ENCODE results near the gene PBXIP1. TPM values are rescaled to one million over a fixed set of nuclear protein-coding genes. Genes with fewer than 3 reads are reported as not detected.

The PBXIP1 gene, protein sequence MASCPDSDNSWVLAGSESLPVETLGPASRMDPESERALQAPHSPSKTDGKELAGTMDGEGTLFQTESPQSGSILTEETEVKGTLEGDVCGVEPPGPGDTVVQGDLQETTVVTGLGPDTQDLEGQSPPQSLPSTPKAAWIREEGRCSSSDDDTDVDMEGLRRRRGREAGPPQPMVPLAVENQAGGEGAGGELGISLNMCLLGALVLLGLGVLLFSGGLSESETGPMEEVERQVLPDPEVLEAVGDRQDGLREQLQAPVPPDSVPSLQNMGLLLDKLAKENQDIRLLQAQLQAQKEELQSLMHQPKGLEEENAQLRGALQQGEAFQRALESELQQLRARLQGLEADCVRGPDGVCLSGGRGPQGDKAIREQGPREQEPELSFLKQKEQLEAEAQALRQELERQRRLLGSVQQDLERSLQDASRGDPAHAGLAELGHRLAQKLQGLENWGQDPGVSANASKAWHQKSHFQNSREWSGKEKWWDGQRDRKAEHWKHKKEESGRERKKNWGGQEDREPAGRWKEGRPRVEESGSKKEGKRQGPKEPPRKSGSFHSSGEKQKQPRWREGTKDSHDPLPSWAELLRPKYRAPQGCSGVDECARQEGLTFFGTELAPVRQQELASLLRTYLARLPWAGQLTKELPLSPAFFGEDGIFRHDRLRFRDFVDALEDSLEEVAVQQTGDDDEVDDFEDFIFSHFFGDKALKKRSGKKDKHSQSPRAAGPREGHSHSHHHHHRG
- 33.3 and 42.5 TPM in 2 replicates for total RNA-seq (2014; rRNA removed; shearing (Covaris generic))

DNA sequence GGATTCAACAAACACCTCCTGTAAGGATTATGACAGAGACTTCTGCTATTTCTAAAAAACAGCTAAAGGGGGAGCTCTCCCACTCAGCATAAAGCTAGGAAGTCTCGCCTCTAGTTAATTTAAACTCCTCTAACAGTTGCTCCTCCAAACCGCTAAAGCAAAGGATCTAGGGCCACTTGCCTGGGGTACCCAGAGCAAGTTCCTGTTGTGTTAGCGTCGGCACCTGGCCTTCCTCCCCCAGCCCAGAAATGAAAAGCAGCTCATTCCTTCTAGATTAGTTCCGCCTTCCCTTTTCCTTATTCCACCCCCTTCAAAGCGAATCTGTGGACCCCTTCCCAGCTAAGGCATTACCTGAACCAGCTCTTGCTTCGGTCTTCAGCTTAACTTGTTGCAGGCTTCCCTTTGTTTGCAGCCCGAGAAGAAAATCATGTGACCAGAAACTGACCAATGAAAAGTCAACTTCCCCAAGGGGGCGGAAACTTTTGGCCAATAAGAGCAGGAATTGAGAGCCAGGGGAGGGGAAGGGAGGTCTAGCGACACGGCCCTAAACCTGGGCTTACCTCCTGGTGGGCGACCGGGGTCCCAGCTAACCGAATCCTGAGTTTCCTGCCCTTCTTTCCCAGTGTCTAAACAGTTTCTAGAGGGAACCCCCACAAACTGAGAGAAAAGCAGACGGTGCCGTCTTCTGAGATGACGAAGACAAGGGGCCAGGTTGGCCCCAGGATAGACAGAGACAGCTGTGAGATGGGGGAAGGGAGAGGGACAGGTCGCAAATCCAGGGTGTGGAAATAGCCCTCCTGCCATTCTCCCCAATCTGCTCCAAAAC, at the start of gene PBXIP1:
TSS of gene PBXIP1 (minus strand) at position 382 of the 826 bp plus-strand sequence. CDS start 2,378 bp downstream, outside the sequence.
- peak; percentile 93 for DNase-seq (ENCODE audit: low spot score)

DNA sequence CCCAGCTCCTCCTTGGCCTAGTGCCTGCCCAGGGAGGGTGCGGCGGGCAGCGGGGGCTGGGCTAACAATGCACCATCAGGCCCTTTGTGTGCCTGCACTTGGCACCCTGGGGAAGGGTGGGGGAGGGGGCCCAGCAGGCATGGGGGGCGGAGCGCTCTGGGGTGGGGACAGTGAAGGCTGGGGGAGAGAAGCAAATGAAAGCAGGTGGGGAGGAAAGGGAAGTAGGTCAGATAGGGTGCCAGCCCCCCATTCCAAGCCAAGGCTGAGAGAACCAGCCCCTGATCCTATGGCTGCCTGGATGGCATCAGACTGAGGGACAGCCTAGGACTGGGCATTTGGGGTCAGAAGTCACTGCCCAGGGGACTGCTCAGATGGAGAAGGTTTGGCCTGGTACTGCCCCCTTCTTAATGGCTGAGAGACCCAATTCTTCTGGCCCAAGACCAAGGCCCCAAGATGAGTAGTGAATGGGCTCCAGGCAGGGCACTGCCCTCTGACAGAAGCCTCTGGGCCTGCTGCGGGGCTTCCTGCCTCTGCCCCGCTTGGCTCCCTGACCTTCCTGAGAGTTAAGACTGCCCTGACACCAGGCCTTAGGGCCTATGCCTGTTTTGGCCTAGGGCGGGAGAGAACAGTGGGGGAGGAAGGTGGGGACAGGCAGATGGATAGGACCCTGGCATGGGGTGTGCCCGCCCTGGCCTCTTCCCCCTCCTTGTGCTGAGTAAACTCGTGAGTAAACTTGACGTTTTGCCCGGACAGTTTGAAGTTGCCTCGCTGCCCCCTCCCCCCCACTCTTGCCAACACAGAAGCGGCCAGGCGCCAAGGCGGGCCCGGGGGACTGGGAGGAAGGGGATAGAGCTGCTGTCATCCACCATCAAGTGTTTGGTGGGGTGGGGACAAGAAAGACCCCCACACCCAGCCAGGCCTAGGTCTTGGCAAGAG, 49.4 kb upstream of the PBXIP1 start:
- no peak for DNase-seq (ENCODE audit: low spot score)

DNA sequence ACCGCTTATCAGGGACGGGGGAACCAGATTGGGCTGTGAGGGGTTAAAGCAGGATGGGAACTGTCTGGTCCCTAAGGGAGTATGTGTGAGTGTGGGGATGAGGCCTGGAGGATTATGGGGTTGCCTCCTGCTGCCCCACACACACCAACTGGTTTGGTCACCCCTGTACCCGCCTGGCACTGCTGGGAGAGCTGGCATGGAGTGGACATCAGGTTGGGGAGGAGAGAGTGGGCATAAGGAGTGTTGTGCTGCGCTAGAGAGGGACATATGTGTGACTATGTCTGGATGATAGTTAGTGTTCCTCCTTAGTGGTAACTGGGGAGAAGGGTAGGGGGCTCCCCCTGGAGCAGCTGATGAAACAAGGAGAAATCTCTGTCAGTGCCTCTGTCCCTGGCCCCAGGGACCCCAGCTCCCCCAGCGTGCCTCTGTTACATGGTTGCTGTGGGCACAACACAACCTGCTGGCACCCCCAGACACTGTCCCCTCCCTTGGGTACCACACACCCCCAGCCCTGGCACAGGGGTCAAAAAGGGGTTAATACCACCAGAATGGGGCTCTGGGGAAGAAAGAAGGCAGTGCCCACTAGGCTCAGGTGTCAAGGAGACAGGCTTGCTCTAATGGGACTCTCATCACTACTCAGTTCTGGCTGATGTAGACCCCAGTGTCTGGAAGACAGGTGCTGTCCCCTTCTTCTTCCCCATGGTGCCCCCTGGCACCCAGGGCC, 48.6 kb upstream of the PBXIP1 start:
- DNase-seq (ENCODE audit: low spot score): peak; percentile 36

DNA sequence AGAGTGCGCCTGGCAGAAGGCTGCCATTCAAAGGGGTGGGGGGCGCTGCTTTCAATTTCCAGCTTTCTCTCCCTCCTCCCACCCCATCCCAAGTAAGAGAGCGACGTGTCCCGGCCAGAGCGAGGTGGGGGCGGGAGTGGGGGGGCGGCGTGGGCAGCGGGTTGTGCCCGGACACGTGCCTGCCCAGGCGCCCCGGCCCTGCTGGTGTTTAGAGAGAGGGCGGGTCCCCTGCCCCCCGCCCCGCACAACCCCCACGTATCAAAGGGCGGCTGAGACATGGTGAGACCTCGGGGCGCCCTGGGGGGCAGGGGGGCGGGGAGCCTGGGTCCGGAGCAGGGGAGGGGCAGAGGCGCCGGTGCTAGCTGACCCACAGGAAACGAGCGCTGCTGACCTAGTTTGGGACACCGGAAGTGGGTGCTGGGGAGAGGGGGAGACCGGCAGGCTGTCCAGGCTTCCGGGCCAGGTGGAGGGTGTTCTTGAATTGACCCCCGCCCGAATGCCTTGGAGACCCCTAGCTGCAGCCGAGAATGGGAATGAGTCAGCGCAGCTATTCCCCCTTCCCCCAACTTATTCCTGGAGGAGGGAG, 48.0 kb upstream of the PBXIP1 start:
- DNase-seq (ENCODE audit: low spot score): peak; percentile 42

DNA sequence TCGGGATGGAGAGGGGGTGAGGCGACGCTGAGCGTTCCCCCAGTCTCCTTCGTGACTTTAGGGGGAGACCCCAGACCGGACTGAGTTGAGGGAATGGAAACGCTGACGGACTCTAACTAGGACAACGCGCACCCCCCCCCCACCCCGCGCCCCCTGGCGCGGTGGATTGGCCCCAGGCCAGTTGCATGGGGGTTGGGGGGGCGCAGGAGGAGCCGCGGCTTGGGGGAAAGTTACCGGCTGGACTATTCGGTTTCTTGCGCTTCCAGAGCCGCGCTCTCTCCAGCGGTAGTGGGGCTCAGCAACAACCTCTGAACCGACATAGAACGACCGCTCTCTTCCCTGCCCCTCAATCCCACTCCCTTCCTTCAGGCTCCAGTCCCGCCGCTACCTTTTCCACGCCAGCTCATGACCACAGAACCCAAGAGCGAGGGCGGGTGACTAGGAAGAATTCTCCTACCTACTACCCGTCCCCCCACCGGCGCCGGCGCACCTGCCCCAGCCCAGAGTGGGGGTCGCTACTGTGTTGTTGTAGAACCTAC, 47.4 kb upstream of the PBXIP1 start:
- DNase-seq (ENCODE audit: low spot score): peak; percentile 48

DNA sequence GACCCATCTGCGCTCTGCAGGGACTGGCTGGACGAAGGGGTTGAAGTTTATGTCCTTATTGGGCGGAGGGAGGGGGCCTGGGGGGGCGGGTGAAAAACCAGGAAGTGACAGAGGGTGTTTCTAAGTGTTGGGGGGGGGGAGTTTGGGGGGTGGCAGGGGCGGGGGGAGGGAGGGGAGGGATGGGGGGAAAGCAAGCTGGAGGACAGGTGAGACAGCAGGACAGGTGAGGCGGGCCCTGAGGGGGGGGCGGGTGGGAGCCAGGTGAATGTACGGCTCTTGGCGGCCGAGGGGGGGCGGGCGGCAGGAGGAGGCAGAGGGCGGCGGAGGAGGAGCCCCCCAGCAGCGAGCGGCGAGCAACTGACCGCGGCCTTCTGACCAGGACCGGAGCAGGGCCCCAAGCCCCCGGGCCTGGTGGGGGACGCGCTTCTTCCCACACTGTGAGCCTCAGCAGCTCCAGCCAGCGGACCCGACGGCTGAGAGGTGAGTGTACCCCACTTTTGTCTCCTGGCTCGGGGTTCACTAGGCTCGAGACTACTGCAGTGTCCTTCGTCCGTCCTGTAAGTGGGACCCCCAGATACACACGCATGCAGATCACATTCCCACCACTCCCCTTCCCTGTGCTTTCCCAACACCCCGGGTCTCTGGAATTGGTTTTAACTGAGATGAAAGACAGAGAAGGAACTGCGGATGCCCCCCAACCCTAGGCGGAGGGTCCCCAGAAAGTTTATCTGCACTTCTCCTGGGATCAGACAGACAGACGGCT, 46.7 kb upstream of the PBXIP1 start, which contains the start of gene ZBTB7B:
TSS of gene ZBTB7B (plus strand) at position 339 of the 763 bp plus-strand sequence. CDS start 11,859 bp downstream, outside the sequence.
- DNase-seq (ENCODE audit: low spot score): peak; percentile 48

DNA sequence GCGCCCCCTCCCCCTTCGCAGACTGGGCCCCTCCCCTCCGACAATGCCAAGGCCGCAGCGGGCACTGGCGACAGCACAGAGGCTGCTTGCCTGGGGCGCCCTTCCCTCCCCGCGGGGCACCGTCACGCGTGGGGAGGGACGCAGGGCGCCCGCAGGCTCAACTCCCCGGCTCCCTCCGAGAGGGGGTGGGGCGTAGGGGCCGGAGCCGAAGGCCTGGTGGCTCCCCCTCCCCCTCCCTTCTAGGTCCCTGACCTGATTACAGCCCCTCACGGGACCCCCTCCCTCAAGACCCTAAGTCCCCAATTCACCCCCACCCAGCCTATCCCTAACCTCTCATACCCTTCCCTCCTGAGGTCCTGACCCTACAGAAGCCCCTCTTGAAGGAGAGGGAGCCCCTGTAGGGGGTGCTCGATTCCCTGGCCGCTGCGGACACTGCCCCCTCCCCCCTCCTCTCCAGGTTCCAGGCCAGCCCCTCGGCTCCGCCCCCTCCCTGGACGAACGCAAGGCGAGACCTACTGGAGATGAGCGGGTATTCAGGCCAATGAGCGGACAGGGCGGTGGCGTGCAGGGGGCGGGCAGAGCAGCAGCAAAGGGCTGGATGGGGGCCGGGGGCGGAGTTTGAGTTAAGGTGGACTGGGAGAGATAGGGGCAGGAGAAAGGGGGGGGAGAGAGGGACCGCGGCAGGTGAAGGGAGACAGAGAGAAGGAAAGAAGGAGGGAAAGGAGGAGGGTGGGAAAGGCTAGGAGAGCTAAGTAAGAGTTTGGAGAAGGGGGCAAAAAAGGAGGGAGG, 46.0 kb upstream of the PBXIP1 start:
- DNase-seq (ENCODE audit: low spot score): peak; percentile 98

DNA sequence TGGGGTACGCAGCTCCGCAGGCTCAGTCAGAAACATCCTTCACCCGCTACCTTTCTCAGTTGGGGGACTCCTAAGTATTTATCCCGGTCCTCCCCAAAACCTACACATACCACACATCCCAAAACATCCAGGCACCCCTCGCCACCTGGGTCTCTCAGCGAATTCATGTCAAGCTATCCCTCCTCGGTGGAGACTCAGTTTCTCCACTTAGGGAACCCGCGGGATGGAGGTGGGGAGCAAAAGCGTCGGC, 45.5 kb upstream of the PBXIP1 start:
- DNase-seq (ENCODE audit: low spot score): no peak

DNA sequence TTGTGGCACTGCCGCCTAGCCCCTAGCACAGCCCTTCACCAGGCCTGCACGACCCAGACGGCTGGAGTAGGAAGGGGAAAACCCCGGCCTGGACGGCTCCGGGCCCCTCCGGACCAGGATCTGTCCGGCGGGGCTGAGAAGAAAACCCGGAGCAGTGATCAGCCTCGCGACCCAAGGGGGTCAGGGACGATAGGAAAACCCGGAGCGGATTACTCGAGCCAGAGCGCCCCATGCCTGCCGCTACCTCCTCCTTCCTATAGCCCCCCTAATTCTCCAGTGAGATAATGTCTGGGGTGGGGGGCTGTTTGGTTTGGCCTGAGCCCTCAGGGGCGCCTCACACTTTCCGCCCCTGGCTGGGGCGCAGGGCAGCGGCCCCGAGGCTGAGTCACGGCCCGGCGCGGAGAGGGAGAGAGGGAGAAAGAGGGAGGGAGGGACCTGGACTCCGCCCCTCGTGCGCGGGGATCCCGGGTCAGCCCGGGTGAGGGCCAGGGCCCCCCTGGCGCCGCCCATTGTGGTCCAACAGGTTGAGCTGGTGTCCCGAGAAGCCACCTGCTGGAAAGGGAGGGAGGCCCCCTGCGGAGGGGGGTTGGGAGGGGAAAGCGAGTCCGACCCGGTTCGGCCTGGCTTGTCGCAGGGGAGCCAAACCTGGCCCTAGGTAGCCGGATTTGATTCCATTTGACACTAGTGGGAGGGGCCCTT, 45.0 kb upstream of the PBXIP1 start:
- peak; percentile 95 for DNase-seq (ENCODE audit: low spot score)

DNA sequence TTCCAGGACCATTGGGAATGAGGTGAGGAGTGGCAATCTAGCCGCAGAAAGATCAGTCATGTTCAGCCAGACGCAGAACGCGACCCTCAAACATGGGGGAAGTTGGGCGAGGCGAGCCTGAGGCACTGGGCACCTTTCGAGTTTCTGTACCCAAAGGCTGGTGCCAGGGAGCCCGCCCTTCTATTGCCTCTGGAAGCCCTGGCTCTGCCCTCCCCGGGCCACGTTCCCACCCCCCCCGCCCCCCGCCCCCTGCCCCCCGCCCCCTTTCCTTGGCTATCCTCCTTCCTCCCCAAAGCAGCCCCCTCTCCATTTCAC, 44.5 kb upstream of the PBXIP1 start:
- DNase-seq (ENCODE audit: low spot score): peak; percentile 48

DNA sequence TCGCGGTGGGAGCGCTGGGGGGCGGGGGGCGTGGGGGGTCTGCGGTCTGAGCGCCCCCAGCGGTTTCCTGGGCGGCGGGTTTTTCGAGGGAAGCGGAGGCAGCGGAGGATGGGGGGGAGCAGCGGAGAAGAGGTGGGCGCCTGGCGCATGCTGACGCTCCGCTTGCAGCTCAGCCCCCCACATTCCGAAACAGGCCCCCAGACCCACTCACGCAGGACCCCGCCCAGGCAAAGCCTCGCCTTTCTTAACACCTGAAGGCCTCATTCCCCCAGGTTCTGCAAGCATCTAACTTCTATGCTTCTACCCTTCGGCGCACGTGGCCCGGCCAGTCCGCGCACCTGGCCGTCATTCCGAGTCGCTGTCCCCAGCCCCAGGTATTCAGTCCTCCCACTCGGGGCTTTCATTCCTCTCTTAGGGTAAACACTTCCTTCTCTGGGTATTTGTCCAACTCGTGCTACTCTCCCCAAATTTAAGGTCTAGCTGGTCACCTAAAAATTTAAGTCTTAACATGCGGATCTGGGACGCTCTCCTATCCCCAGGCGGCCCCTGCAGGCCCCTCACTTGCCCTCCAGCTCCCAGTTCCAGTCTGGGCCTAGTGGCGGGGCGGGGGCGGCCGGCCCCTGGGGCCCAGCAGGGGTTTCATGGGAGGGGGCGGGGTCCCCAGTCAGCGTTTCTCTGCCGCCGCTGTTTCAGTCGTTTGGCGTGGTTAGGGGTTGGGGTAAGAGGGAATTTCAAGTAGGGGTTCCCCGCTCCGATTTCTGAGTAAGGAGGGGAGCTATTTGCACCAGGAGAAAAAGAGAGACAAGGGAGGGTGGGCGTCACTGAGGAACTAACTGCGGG, 43.9 kb upstream of the PBXIP1 start:
- DNase-seq (ENCODE audit: low spot score): peak; percentile 56

DNA sequence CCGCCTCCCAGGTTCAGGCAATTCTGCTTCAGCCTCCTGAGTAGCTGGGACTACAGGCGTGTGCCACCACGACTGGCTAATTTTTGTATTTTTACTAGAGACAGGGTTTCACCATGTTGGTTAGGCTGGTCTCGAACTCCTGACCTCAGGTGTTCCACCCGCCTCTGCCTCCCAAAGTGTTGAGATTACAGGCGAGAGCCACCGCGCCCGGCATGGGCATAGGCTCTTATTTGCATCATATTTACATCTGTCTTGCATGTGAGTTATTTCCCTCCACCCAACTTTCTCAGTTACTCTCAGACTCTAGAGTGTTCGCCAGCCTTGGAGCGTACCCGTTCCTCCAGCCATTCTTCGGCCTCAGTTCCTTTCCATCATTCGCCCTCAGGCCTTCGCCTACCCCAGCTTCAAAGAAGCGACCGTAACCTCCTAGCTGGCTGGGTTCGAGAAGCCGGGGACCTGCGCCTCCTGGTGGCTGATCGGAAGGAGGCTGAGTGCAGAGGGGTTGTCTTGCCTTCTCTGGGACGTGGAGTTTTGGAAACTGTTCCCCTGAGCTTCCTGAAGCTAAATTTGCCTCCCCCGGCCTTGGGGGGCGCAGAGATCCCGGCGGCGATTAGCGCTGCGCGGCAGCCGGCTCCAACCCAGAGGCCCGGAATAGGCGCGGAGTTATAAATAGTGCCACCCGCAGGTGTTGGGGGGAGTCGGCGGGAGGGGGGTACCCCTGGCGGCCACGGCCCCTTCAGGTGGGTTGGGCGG, 43.1 kb upstream of the PBXIP1 start:
- peak; percentile 60 for DNase-seq (ENCODE audit: low spot score)

DNA sequence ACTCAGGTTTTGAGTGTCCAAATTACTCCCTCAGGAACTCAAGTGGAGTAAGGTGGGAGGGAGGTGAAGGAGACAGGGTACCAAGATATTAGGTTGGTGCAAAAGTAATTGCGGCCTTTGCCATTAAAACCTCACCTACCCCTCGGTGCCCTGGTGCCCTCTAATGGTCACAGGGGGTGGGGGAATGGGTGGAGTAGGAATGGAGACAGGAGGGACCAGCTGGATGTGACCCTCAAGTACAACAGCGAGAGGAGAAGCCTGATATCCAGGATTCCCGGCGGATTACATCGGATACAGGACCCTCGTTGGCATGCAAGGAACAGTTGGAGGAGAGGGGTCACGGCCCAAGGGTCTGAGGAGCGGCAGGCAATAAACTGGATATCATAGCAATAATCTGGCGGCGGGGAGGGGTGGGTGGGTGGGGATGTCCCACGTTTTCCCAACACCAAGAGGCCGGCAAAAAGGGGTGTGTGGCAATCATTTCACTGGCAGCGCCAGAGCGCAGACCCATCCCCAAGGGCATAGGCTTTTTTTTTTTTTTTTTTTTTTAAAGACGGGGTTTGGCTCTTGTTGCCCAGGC, 42.4 kb upstream of the PBXIP1 start:
- DNase-seq (ENCODE audit: low spot score): no peak

DNA sequence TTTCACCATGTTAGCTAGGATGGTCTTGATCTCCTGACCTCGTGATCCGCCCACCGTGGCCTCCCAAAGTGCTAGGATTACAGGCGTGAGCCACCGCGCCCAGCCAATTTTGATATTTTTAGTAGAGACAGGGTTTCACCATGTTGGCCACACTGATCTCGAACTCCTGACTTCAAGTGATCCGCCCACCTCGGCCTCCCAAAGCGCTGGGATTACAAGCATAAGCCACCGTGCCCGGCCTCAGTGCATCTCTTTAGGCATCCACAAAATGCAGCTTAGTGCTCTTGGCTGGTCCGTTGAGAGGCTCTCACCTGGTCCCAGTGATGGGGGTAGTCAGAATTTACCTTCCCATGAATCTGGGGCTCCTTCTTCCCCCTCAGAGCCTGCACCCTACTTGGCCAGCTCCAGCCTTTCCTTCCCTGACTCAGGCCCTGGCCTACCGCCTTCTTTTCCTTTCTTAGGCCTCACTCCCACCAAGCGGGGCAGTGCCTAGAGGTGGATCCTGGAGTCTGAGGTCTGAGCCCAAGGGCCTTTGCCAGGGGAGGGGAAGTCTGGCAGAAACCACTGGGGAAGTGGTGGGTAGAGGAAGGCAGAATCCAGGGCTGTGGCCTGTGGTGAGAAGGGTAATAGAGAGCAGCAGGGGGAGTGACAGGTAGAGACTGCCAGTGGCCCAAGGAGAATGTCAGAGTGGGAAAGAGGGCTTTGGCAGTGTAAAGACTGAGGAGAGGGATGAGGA, 41.2 kb upstream of the PBXIP1 start:
- DNase-seq (ENCODE audit: low spot score): no peak
